Astrocyte of the spinal cord (primary cell): Measurements from ENCODE around the gene SLC1A2.

Source experiments
- DNase-seq: peaks from one replicate; pipeline ENCODE4 v3.0.0; 2011; ENCODE audit warnings: low read depth, low spot score
- H3K4me3 ChIP-seq: 2 replicates; pipeline ENCODE4 v1.5.1; 2011; ENCODE audit warnings: low read depth, mild to moderate bottlenecking, low read length, moderate library complexity
- in situ Hi-C: cut with HindIII; loops from 2 replicates; pipeline ENCODE4 v1.10.0; 2017; ENCODE audit warnings: low sequenced_read_pairs
- TF ChIP-seq, protein P1 (sequence below): IDR thresholded peaks from 2 replicates; pipeline ENCODE4 v1.5.1; 2012; ENCODE audit warnings: low read depth, mild to moderate bottlenecking, low read length, inconsistent platforms

The SLC1A2 gene

DNA sequence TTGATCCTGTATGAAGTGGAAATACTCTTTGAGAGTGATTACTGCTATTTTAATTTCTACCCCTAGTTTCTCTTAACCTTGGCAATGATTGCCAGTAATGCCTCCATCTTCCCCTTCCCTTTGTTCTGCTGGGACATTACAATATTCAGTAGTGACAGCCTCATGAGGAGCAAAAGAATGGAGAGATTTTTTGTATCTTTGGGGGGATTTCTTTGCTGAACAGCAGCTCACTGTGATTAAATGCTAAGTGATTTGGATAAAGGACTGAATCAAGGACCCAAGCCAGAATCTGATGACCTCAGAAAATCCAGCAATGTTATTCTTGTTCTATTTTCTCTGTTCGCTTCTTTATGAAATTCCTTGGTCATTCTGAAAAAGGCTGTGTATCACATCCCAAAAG, 7.0 kb upstream of the SLC1A2 start:
- H3K4me3 ChIP-seq = no peak overlapping the region
- in situ Hi-C loops = no loop called here
- DNase-seq = no peak
- TF ChIP-seq, protein P1, sequence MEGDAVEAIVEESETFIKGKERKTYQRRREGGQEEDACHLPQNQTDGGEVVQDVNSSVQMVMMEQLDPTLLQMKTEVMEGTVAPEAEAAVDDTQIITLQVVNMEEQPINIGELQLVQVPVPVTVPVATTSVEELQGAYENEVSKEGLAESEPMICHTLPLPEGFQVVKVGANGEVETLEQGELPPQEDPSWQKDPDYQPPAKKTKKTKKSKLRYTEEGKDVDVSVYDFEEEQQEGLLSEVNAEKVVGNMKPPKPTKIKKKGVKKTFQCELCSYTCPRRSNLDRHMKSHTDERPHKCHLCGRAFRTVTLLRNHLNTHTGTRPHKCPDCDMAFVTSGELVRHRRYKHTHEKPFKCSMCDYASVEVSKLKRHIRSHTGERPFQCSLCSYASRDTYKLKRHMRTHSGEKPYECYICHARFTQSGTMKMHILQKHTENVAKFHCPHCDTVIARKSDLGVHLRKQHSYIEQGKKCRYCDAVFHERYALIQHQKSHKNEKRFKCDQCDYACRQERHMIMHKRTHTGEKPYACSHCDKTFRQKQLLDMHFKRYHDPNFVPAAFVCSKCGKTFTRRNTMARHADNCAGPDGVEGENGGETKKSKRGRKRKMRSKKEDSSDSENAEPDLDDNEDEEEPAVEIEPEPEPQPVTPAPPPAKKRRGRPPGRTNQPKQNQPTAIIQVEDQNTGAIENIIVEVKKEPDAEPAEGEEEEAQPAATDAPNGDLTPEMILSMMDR = no peak

DNA sequence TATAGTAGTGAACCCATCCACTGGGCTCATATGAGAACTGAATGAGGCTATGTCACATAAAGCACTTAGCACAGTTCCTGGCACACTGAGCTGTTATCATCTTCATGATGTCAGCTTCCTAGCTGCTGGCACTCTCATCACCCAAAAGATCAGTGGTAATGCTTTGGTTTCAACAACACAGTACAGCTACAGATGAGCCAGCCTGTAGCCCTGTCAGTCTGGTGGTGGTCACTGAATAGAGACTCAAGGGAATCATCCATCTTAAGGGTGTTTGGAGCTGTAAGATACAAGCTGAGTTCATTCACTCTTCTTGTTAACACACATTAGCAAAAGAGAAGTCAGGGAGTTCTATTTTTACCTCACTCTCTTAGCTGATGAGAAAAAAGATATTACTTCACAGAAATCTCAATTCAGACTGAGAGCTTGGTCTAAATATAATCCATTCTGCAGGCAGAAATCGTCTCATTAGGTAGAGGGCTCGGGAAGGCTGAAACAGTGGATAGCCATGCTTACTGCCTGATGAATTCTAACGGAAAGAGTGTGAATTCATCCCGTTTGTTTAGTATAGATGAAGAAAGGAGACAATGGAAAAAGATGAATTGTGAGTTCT, 6.3 kb upstream of the SLC1A2 start:
- in situ Hi-C loops = no loop called here
- TF ChIP-seq, protein P1 = no peak
- DNase-seq = no peak
- no peak overlapping the region for H3K4me3 ChIP-seq

DNA sequence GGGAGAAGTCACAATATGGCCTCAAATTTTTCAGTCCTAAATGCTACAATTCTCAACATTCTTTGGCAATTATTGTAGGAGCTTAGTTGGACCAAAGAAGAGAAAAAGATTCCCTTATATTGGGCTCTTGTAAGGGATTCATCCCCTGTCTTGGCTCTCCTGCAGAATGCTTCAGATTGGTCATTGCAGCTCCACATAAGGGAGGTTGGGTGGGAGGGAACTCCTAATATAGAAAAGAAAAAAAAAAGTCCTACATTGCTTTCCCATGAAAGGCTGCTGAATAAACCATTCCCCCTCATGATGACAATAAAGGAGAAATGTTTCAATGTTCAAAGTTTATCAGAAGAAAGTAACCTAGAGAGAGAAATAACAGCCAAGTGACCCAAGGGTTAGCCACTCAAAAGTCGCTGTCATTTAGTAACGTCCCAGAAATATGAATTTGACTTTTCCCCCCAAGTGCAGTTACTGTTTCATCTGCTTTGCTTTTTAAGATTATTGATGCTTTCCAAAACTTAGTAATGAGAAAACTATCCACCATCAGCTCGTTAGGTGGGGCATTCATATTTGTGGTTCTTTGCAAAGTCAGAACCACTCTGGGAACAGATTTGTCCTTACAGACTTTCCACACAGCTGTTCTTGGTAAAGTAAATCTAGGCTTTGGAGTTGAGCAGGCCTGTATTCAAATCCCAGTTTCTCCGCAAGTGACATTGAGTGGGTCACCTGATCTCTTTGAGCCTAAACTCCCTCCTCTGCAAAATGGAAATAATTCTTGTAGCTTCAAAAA, 5.0 kb upstream of the SLC1A2 start:
- H3K4me3 ChIP-seq = no peak overlapping the region

DNA sequence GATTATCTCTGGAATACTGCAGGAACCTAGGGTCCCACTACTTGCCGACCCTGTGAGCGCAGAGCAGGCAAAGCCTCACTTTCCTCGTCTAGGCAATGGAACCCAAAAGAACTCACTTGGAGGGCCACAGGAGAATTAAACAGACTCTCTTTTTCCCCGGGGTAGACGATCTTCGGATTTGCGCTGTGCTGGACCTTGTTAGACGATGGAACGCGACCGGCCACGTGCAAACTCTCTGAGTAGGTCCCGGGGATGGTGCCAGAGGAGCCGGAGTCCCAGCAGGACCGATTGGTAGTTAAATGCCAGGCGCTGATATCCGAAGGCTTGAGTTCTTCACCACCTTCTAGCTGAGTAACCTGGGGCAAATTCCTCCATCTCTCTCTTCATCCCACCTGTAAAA, 1.0 kb upstream of the SLC1A2 start:
- TF ChIP-seq, protein P1 = no peak
- H3K4me3 ChIP-seq = no peak overlapping the region
- in situ Hi-C loops = no loop called here
- DNase-seq = no peak

More for the DNA sequence above, 5.0 kb upstream of the SLC1A2 start:
- in situ Hi-C loops = no loop called here
- TF ChIP-seq, protein P1 = no peak
- no peak for DNase-seq

DNA sequence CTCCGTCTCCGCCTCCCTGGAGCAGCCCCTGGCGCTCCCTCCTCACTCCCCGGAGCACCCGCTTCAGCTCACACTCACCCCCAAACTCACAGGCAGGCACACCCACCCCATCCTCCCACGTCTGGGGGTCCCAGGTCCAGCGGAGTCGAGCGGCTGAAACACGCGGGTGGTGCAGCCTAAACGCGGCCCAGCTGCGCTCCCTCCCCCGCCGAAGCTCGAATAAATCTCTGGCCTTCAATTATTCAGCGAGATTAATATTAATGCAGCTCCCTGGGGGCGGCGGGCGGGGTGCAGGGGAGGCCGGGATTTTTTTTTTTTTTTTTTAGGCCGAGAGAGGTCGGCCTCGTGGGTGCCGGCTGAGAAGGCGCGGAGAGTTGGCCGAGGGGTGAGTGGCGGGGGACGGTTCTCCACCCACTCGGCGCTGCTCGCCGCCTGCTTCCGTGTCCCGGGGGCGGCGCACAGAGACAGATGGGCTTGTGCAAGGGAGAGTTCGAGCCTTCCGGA, 524 bp upstream of the SLC1A2 start:
- H3K4me3 ChIP-seq = peak overlapping the region; percentile 27
- in situ Hi-C loops = no loop called here

More for the DNA sequence above, 524 bp upstream of the SLC1A2 start:
- TF ChIP-seq, protein P1 = no peak
- DNase-seq = no peak
